Measurements from ENCODE around the gene MPST.

Gene MPST

GRCh38 chr22:37057796-37058510 lies 38.4 kb downstream of the MPST start:
- DNase-seq, result no peak
- Histone ChIP-seq H3K9me3 (no peaks in the 10 kb centered on the region), H3K36me3 (peaks cover 8% of the 10 kb centered on the region), H3K4me3 (ENCODE audit: low read depth, low read length) (no peak overlapping the region), H3K4me1 (peaks cover 10% of the 10 kb centered on the region), H3K27me3 (no peaks in the 10 kb centered on the region)
- TF ChIP-seq, protein P1, sequence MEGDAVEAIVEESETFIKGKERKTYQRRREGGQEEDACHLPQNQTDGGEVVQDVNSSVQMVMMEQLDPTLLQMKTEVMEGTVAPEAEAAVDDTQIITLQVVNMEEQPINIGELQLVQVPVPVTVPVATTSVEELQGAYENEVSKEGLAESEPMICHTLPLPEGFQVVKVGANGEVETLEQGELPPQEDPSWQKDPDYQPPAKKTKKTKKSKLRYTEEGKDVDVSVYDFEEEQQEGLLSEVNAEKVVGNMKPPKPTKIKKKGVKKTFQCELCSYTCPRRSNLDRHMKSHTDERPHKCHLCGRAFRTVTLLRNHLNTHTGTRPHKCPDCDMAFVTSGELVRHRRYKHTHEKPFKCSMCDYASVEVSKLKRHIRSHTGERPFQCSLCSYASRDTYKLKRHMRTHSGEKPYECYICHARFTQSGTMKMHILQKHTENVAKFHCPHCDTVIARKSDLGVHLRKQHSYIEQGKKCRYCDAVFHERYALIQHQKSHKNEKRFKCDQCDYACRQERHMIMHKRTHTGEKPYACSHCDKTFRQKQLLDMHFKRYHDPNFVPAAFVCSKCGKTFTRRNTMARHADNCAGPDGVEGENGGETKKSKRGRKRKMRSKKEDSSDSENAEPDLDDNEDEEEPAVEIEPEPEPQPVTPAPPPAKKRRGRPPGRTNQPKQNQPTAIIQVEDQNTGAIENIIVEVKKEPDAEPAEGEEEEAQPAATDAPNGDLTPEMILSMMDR (IDR thresholded peaks at IDR 0.05; ENCODE audit: low read depth, low read length), result no peak

DNA sequence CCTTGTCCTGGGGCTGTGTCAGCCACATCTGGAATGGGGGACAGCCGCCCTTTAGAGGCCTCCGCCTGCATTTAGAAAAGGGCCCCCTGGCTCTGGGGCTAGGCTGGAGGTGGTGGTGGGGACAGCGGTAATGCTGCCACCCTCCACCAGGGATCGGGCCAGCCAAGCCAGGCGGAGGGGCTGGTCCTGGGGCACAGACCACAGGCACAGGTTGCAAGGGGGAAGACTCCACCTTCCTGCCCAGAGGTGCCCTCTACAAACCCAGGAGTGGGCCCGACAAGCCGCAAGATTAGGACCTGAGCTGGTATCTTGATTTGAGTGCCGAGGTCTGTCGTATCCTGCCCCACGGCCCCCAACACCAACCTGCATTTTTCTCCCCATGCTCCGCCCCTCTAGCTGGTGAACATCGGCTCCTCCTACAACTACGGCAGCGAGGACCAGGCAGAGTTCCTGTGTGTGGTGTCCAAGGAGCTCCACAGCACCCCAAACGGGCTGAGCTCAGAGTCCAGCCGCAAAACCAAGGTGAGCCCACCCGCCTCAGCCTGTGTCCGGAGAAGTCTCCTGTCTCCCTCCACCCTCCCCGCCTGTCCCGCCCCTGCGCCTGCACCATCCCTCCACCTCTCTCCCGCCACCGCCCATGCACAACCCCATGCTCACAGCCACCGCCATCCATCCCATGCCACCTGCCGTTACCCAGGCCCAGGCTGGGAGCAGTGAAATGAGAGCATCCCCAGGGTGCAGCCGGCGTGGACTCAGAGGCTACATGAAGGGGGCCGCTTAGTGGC lies 39.6 kb downstream of the MPST start:
- Histone ChIP-seq H3K4me3 (ENCODE audit: low read depth, low read length) (no peak overlapping the region), H3K27me3 (no peaks in the 10 kb centered on the region), H3K9me3 (no peaks in the 10 kb centered on the region), H3K4me1 (peaks cover 12% of the 10 kb centered on the region), H3K36me3 (peaks cover 8% of the 10 kb centered on the region)
- DNase-seq, result no peak
- TF ChIP-seq, protein P1 (IDR thresholded peaks at IDR 0.05; ENCODE audit: low read depth, low read length), result no peak

DNA sequence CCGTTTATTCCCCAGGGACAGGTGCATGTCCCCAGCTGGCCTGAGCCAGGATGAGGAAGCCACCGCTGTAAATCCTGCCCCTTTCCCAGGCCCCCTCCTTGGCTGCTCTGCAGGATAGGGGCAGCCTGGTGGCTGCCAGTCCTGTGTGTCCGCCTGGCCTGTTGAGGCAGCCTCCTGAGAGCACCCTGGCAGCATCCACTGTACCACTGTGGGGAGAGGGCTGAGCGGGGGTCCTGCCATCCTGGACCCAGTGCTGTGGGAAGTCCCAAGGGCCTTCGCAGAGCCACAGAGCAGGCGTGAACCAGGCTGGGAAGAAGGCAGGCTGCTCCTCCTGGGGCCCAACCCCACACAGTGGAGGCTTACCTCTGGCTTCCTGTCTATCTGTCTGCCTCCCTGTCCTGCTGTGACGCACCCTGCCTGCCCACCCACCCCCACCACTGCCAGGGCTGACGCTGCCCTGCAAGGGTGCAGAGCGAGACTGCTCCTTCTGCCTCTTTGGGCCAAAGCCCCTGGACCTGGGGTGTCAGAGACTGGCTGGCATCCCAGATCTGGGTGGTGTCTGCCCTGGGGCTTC lies 40.4 kb downstream of the MPST start:
- no peaks in the 10 kb centered on the region for H3K9me3 ChIP-seq
- peak; percentile 42 for DNase-seq
- TF ChIP-seq, protein P1 (IDR thresholded peaks at IDR 0.05; ENCODE audit: low read depth, low read length), result no peak
- H3K4me1 ChIP-seq, result peaks cover 12% of the 10 kb centered on the region
- H3K27me3 ChIP-seq, result no peaks in the 10 kb centered on the region
- H3K36me3 ChIP-seq, result peaks cover 8% of the 10 kb centered on the region
- H3K4me3 ChIP-seq (ENCODE audit: low read depth, low read length), result no peak overlapping the region

- H3K36me3 ChIP-seq, result peaks cover 8% of the 10 kb centered on the region
- no peaks in the 10 kb centered on the region for H3K9me3 ChIP-seq
- peaks cover 12% of the 10 kb centered on the region for H3K4me1 ChIP-seq
- DNase-seq, result no peak
- TF ChIP-seq, protein P1 (IDR thresholded peaks at IDR 0.05; ENCODE audit: low read depth, low read length), result no peak
- no peaks in the 10 kb centered on the region for H3K27me3 ChIP-seq
- no peak overlapping the region for H3K4me3 ChIP-seq (ENCODE audit: low read depth, low read length)
Measured at GRCh38 chr22:37060801-37061610, 41.5 kb downstream of the MPST start.

DNA sequence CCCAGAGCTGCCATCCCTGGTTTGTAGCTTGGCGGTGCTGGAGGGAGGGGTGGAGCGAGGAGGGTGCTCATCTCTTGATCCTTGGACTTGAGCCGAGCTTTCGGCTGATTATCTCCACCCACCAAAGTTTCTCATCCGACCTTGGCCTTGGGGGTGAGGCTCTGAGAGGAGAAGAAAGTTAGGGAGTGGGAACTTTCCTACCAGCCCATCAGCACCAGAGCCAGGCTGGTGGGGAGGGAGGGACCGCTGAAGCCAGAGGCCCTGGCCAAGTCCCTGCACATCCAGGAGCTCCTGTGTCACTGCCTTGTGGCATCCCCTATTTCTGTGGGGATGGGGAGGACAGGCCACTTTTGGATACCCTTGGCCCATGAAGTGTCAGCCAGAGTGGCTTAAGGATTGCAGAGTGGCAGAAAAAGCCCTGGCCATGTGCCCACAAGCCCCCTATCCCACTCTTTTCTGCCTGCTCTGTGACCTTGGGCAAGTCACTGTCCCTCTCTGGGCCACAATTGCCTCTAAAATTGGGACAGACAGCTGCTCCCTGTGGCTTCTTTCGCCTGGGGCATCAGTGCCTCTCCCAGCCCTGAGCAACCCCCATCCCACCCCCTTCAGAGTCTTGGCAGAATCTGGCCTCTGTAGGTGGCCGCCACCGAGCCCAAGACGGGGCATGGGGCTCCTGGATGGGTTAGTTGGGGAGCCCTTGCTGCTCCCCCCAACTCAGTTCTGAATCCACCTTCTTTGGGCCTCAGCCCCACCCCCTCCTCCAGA lies 42.3 kb downstream of the MPST start:
- TF ChIP-seq, protein P1 (IDR thresholded peaks at IDR 0.05; ENCODE audit: low read depth, low read length), result no peak
- H3K36me3 ChIP-seq, result peaks cover 4% of the 10 kb centered on the region
- H3K9me3 ChIP-seq, result no peaks in the 10 kb centered on the region
- no peak overlapping the region for H3K4me3 ChIP-seq (ENCODE audit: low read depth, low read length)
- no peak for DNase-seq
- peaks cover 12% of the 10 kb centered on the region for H3K4me1 ChIP-seq
- H3K27me3 ChIP-seq, result no peaks in the 10 kb centered on the region
